ENCODE results near the gene SPTBN4.

SPTBN4 gene

DNA sequence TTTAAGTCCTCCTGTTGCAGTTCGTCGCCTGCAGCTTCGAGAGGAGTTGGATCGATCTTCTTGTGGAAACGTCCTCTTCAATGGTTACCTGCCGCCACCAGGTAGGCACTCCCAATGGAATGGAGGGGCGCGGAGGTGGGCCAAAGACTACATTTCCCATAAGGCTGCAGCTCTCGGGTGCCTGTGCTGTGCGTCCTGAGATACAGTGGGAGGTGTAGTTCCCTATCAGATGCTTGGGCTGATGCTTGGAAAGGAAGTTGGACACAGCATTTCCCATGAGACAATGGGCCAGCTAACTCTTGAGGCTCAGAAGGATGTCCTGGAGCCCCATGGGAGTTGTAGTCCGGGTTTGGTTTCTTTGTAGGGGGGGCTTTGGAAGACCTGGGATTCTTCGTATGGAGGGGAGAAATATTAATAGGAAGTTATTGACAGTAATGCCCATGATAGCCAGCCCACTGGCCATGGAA lies 111.7 kb downstream of the SPTBN4 start:
- no peaks in the 10 kb centered on the region for H3K9me3 ChIP-seq (ENCODE audit: insufficient read depth, low read depth, low read length)
- peaks cover 30% of the 10 kb centered on the region for H3K36me3 ChIP-seq (ENCODE audit: insufficient read depth, low read depth, low read length)
- no peak overlapping the region for H3K27ac ChIP-seq (ENCODE audit: low read length)
- no peak overlapping the region for H3K9ac ChIP-seq (ENCODE audit: low read depth, low read length)
- no peaks in the 10 kb centered on the region; the same call in 1 of the 2 replicates for H3K4me1 ChIP-seq (ENCODE audit: insufficient read depth, low read length)
- peak overlapping the region; percentile 77; the same call in 1 of the 2 replicates for H3K4me3 ChIP-seq (ENCODE audit: low read length)
- H3K27me3 ChIP-seq (ENCODE audit: insufficient read depth, low read length) = no peaks in the 10 kb centered on the region

- Histone ChIP-seq H3K36me3 (ENCODE audit: insufficient read depth, low read depth, low read length) (peaks cover 38% of the 10 kb centered on the region), H3K27ac (ENCODE audit: low read length) (no peak overlapping the region), H3K9ac (ENCODE audit: low read depth, low read length) (no peak overlapping the region), H3K9me3 (ENCODE audit: insufficient read depth, low read depth, low read length) (no peaks in the 10 kb centered on the region), H3K4me3 (ENCODE audit: low read length) (no peak overlapping the region), H3K4me1 (ENCODE audit: insufficient read depth, low read length) (no peaks in the 10 kb centered on the region; the same call in 1 of the 2 replicates), H3K27me3 (ENCODE audit: insufficient read depth, low read length) (no peaks in the 10 kb centered on the region)
Observed at GRCh38 chr19:40580619-40581018, 113.8 kb downstream of the SPTBN4 start.

- Histone ChIP-seq H3K36me3 (ENCODE audit: insufficient read depth, low read depth, low read length) (peaks cover 40% of the 10 kb centered on the region), H3K27ac (ENCODE audit: low read length) (no peak overlapping the region), H3K9ac (ENCODE audit: low read depth, low read length) (no peak overlapping the region)
Observed at GRCh38 chr19:40581531-40581930, 114.7 kb downstream of the SPTBN4 start.

GRCh38 chr19:40582467-40582866 lies 115.7 kb downstream of the SPTBN4 start:
- Histone ChIP-seq H3K36me3 (ENCODE audit: insufficient read depth, low read depth, low read length) (peaks cover 47% of the 10 kb centered on the region), H3K9me3 (ENCODE audit: insufficient read depth, low read depth, low read length) (no peaks in the 10 kb centered on the region), H3K9ac (ENCODE audit: low read depth, low read length) (no peak overlapping the region), H3K4me3 (ENCODE audit: low read length) (no peak overlapping the region), H3K27ac (ENCODE audit: low read length) (no peak overlapping the region), H3K27me3 (ENCODE audit: insufficient read depth, low read length) (no peaks in the 10 kb centered on the region), H3K4me1 (ENCODE audit: insufficient read depth, low read length) (no peaks in the 10 kb centered on the region)

More at GRCh38 chr19:40581531-40581930, 114.7 kb downstream of the SPTBN4 start:
- no peaks in the 10 kb centered on the region for H3K9me3 ChIP-seq (ENCODE audit: insufficient read depth, low read depth, low read length)
- H3K4me3 ChIP-seq (ENCODE audit: low read length) = no peak overlapping the region
- H3K27me3 ChIP-seq (ENCODE audit: insufficient read depth, low read length) = no peaks in the 10 kb centered on the region
- no peaks in the 10 kb centered on the region for H3K4me1 ChIP-seq (ENCODE audit: insufficient read depth, low read length)

DNA sequence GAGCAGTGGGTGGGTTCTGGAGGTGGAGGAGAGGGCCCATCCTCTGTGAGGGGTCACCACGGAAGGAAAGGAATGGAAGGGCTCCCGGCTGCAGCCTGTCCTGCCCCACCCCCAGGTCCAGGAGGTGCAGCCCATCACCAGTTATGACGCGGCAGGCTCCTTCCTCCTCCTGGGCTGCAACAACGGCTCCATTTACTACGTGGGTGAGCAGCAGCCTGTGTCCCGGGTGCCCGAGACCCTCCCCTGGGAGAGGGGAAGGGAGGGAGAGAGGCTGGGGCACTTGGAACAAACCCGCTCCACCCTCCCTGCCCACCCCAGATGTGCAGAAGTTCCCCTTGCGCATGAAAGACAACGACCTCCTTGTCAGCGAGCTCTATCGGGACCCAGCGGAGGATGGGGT lies 116.5 kb downstream of the SPTBN4 start:
- H3K4me1 ChIP-seq (ENCODE audit: insufficient read depth, low read length) = no peaks in the 10 kb centered on the region
- H3K27me3 ChIP-seq (ENCODE audit: insufficient read depth, low read length) = no peaks in the 10 kb centered on the region
- no peak overlapping the region for H3K27ac ChIP-seq (ENCODE audit: low read length)
- no peak overlapping the region for H3K4me3 ChIP-seq (ENCODE audit: low read length)
- no peak overlapping the region for H3K9ac ChIP-seq (ENCODE audit: low read depth, low read length)
- no peaks in the 10 kb centered on the region for H3K9me3 ChIP-seq (ENCODE audit: insufficient read depth, low read depth, low read length)
- H3K36me3 ChIP-seq (ENCODE audit: insufficient read depth, low read depth, low read length) = peaks cover 51% of the 10 kb centered on the region

- Histone ChIP-seq H3K9me3 (ENCODE audit: insufficient read depth, low read depth, low read length) (no peaks in the 10 kb centered on the region), H3K4me3 (ENCODE audit: low read length) (no peak overlapping the region), H3K9ac (ENCODE audit: low read depth, low read length) (no peak overlapping the region), H3K27me3 (ENCODE audit: insufficient read depth, low read length) (no peaks in the 10 kb centered on the region), H3K27ac (ENCODE audit: low read length) (no peak overlapping the region), H3K4me1 (ENCODE audit: insufficient read depth, low read length) (no peaks in the 10 kb centered on the region), H3K36me3 (ENCODE audit: insufficient read depth, low read depth, low read length) (peaks cover 54% of the 10 kb centered on the region)
Observed at GRCh38 chr19:40584007-40584406, 117.2 kb downstream of the SPTBN4 start.

DNA sequence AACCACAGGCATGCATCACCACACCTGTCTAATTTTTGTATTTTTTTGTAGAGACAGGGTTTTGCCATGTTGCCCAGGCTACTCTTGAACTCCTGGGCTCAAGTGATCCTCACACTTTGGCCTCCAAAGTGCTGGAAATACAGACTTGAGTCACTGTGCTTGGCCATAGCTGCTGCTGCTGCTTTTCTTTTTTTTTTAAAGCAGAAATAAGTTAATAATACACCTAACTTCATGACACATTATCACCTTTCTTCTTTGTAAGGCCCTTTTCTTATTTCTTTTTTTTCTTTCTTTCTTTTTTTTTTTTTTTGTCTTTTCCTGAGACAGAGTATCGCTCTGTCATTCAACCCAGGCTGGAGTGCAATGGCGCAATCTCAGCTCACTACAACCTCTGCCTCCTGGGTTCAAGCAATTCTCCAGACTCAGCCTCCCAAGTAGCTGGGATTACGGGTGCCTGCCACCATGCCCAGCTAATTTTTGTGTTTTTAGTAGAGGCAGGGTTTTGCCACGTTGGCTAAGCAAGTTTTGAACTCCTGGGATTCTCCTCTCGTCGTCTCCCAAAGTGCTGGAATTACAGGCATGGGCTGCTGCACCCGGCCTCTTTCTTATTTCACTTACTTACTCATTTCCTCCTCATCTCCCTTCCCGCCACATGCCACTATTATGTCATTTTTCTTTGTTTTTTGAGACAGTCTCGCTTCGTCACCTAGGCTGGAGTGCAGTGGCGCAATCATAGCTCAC lies 118.6 kb downstream of the SPTBN4 start:
- Histone ChIP-seq H3K27me3 (ENCODE audit: insufficient read depth, low read length) (no peaks in the 10 kb centered on the region), H3K27ac (ENCODE audit: low read length) (no peak overlapping the region), H3K36me3 (ENCODE audit: insufficient read depth, low read depth, low read length) (peaks cover 48% of the 10 kb centered on the region)

GRCh38 chr19:40585982-40586422 lies 119.2 kb downstream of the SPTBN4 start:
- H3K27me3 ChIP-seq (ENCODE audit: insufficient read depth, low read length) = no peaks in the 10 kb centered on the region
- no peak overlapping the region for H3K27ac ChIP-seq (ENCODE audit: low read length)
- peaks cover 42% of the 10 kb centered on the region for H3K36me3 ChIP-seq (ENCODE audit: insufficient read depth, low read depth, low read length)
- H3K9me3 ChIP-seq (ENCODE audit: insufficient read depth, low read depth, low read length) = no peaks in the 10 kb centered on the region
- H3K4me1 ChIP-seq (ENCODE audit: insufficient read depth, low read length) = no peaks in the 10 kb centered on the region
- H3K4me3 ChIP-seq (ENCODE audit: low read length) = no peak overlapping the region
- no peak overlapping the region for H3K9ac ChIP-seq (ENCODE audit: low read depth, low read length)

More for the DNA sequence above, 118.6 kb downstream of the SPTBN4 start:
- H3K9ac ChIP-seq (ENCODE audit: low read depth, low read length) = no peak overlapping the region
- H3K4me3 ChIP-seq (ENCODE audit: low read length) = no peak overlapping the region
- no peaks in the 10 kb centered on the region for H3K9me3 ChIP-seq (ENCODE audit: insufficient read depth, low read depth, low read length)
- H3K4me1 ChIP-seq (ENCODE audit: insufficient read depth, low read length) = no peaks in the 10 kb centered on the region

- Histone ChIP-seq H3K27ac (ENCODE audit: low read length) (no peak overlapping the region), H3K36me3 (ENCODE audit: insufficient read depth, low read depth, low read length) (peaks cover 36% of the 10 kb centered on the region), H3K9me3 (ENCODE audit: insufficient read depth, low read depth, low read length) (no peaks in the 10 kb centered on the region), H3K4me1 (ENCODE audit: insufficient read depth, low read length) (no peaks in the 10 kb centered on the region), H3K4me3 (ENCODE audit: low read length) (no peak overlapping the region), H3K27me3 (ENCODE audit: insufficient read depth, low read length) (no peaks in the 10 kb centered on the region), H3K9ac (ENCODE audit: low read depth, low read length) (no peak overlapping the region)
Observed at GRCh38 chr19:40586611-40587010, 119.8 kb downstream of the SPTBN4 start.

DNA sequence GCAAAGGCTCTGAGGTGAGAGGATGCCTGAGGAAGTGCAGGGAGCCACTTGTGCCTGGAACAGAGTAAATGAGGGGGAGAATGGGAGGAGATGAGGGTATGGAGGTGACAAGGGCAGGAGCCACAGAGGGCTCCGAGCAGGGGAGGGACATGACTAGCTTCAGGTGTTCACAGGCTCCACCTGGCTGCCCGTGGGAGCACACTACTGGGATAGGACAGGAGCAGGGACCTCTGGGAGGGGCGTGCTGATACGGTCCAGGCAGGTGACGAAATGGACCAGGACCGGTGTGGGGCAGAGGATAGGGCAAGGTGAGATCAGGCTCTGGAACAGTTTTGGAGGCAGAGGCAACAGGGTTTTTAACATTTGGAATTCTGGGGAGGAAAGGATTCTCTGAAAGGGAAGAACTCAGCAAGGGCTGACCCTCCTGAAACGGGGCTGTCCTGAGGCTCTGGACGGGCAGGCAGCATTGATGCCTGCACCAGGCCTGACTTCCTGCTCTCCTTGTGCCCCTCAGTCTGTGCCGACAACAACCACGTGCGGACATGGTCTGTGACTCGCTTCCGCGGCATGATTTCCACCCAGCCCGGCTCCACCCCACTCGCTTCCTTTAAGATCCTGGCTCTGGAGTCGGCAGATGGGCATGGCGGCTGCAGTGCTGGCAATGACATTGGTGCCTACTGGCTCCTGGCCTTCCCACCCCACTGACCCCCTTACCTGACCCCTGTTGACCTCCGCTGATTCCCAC lies 121.5 kb downstream of the SPTBN4 start:
- H3K4me3 ChIP-seq (ENCODE audit: low read length) = no peak overlapping the region
- H3K9ac ChIP-seq (ENCODE audit: low read depth, low read length) = no peak overlapping the region
- H3K4me1 ChIP-seq (ENCODE audit: insufficient read depth, low read length) = no peaks in the 10 kb centered on the region
- peaks cover 26% of the 10 kb centered on the region for H3K36me3 ChIP-seq (ENCODE audit: insufficient read depth, low read depth, low read length)
- no peaks in the 10 kb centered on the region for H3K9me3 ChIP-seq (ENCODE audit: insufficient read depth, low read depth, low read length)
- no peak overlapping the region for H3K27ac ChIP-seq (ENCODE audit: low read length)
- H3K27me3 ChIP-seq (ENCODE audit: insufficient read depth, low read length) = no peaks in the 10 kb centered on the region

- Histone ChIP-seq H3K4me1 (ENCODE audit: insufficient read depth, low read length) (no peaks in the 10 kb centered on the region; the same call in 1 of the 2 replicates), H3K4me3 (ENCODE audit: low read length) (no peak overlapping the region), H3K27ac (ENCODE audit: low read length) (no peak overlapping the region), H3K27me3 (ENCODE audit: insufficient read depth, low read length) (no peaks in the 10 kb centered on the region), H3K9ac (ENCODE audit: low read depth, low read length) (no peak overlapping the region), H3K36me3 (ENCODE audit: insufficient read depth, low read depth, low read length) (peaks cover 21% of the 10 kb centered on the region), H3K9me3 (ENCODE audit: insufficient read depth, low read depth, low read length) (no peaks in the 10 kb centered on the region)
Observed at GRCh38 chr19:40588926-40589569, 122.2 kb downstream of the SPTBN4 start.

Measured in iPS-20b (cell line).